ENCODE results near the gene IRF2.
"Not testable (repeated sequence)": the region's sequence is repeated elsewhere in the genome, so short reads cannot be mapped to it uniquely, and the experiment has no call there.

IRF2 gene

DNA sequence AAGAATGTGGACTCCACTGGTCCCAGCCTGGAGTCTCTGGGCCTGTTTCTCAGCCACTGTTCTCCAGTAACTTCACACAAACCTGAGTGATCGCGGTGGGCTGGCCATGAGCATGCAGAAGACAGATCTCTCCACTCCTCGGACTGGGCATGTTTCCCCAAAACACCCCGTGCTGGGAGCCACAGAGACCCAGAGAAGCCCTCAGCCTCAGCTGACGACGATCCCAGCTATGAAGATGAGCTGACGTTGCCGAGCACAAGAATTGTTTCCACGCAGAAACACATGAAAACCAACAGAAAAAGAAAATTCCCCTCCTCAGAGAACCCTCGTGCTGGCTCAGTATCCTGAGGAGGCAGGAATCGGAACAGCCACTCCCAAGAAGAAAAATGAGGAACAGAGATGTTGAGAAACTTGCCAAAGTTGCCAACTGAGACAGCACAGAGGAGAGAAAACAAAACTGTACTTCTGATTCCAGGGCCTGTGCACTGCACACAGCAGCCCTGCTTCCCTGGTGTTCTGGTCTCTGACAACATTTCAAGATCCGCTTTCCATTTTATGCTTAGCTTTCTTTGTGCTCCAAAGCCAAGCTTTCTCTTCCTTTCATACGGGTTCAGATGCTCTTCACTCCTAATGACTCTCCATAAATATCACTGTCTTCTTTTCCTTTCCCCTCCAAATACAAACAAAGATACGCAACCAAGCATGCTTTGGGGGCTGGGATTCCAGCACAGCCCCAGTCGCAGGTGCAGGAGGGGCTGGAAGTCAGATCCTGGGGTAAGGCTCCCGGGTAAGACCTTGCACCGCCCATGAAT lies 81.4 kb downstream of the IRF2 start:
- DNase-seq (ENCODE audit: low read depth, low spot score), result no peak

DNA sequence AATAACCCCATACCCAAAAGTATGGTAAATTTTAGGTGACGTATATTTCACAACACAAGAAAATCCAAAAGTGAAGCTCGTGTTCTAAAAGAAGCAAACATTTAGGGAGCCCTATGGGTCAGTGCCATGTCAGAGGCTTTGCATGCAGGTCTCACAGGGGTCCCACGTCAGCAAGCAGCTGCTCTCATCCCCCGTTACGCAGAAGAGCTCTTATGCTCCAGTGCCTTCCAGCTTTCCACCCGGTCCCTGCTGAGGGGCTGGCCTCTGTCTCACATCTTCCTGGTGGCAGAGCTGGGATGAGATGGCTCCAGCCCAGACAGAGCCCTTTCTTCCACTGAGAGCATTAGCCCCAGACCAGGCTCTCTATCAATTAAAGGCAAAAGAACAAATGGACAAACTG lies 82.0 kb downstream of the IRF2 start:
- DNase-seq (ENCODE audit: low read depth, low spot score), result no peak

DNA sequence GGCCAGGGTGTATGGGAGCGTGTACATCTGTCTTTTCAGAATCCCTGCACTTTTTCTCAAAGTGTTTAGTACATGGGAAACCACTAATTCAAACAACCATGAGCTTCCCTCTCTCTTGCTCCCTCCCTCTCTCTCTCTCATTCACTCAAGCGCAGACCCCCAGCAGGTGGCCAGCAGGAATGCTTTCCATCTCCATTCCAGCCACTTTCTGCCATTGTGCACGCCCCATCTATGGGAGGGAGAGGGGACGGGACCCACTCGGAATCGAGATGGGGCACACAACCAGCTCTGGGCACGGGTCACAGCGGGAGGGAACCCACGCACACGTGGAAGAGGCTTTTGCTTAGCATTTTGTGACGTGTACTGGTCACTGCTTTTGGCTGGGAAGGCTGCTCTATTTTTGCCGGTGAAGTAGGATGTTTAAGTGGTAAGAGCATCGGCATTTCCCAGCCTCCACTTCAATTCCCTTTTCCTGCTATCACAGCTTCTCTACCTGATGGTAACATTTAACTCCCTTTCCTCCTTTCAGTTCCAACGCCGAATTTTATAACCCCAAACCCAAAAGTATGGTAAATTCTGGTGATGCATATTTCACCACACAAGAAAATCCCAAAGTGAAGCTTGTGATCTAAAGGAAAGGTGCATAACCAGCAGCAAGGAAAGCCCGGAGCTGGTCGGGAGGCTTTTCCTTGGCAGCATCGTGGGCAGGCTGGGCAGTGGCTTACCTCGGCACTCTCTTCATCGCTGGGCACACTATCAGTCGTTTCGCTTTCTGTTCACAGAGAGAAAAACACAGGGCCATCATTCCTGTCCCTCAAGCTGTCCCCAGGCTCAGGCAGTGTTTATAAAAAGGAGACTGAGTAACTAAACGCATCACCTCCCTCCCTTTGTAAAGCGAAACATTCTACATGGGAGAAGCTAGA lies 84.1 kb downstream of the IRF2 start:
- no peak for DNase-seq (ENCODE audit: low read depth, low spot score)

DNA sequence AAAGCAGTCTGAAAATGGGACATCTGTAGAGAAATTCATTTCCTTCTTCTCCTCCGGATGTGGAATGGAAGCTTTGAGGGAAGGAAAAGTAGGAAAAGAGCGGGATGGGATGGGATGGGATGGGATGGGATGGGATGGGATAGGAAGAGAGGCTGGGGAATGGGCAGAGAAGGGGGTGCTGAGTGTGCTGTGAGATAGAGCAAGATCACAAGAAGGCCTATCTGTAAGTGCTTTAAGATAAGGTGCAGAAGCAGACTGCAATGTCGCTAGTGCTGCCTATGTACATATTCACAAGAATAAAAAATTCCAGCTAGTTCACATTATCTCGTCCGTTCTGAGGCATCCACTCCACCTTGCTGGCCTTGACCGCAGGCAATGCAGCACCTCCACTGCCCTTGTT lies 86.2 kb downstream of the IRF2 start:
- DNase-seq (ENCODE audit: low read depth, low spot score), result no peak

DNA sequence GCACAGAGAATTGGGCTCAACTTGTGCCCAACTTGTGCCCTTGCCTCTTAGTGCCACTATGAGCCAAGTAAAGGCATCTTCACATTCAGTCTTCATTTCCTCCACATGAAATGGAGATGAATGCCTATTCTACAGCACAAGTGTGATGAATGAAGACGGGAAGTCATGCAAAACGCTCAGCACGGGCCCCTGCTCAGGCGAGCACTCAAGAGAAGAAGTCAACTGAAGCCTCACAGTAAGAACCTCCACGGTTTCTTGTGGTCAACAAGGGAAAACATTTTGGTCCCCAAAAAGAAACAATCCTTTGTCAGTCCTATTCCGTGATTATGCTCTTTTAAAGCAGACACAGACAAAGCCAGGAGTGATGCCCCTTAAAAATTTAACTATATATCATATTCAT lies 87.0 kb downstream of the IRF2 start:
- no peak for DNase-seq (ENCODE audit: low read depth, low spot score)

DNA sequence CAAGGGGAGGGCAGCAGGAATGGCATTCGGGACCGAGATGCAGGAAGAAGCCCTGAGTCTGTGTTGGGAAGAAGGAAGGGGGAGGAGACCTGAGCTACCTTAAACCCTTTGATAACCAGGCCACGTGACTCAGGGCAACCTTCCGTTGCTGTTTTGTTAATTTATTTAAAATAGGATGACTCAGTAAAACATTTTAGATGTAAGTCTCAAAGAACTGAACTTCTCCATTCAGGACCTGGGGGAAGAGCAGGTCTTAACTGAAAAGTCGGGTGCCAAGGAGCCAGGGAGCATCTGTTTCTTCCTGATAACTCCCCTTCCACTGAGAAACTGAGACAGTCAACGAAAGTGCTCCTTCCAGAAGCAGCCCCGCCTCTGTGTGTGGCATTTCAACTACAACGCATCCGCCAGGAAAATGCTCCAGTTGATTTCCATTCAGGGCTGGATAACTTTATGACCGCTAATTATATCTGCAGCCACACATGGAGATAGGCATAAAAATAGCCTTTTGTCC lies 88.0 kb downstream of the IRF2 start:
- DNase-seq (ENCODE audit: low read depth, low spot score), result no peak

DNA sequence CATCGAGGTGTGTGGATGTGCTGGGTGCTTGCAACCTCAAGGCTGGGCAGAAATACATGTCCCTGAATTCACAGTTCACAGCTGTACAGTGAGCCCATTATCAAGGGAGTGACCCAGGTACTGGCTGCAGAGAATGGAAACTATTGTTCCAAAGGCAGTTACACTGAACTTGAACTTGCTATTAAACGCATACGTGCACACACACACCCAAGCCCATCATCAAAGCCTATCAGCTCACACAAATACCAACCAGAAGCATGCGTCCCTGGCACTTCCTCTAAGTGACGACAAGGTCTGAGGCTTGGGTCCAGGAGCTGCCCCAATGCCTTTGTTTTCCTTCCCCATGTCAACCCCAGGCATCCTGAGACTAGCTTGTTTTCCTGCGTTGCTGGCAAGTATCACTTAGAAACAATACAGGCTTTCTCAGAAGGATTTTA lies 88.6 kb downstream of the IRF2 start:
- DNase-seq (ENCODE audit: low read depth, low spot score), result no peak

DNA sequence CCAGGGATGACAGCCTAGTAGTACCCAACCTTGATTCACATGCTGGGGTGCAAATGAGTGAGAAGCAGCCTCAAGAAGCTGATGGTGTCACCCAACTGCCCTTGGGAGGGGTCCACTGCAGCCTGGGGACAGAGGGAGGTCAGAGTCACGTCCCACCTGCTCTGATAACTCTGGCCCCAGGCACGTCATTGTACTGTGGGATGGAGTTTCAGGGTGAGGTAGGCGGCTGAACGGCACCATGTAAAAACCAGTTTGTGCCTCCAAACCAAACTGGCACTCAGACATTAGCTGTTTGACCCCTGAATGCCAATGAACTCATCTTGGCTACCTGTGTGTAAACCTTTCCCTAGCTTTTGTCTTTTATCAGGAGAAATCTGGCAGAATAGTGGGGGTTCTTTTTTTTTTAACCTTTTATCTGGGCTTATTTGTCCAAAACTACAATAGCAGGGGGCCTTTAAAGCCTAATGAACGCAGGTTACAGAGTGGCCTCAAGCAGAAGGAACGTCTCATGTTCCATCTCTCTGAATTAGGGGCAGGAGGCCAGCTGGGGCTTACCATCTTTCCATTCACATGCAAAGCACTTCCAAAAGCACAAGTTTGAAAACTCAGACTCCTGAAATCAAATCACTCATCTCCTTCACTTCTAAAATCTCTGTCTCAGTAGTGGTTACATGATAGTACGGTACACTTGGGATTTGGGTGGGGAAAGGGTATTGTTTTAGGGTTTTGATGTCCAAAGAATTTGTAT lies 89.4 kb downstream of the IRF2 start:
- DNase-seq (ENCODE audit: low read depth, low spot score), result no peak

DNA sequence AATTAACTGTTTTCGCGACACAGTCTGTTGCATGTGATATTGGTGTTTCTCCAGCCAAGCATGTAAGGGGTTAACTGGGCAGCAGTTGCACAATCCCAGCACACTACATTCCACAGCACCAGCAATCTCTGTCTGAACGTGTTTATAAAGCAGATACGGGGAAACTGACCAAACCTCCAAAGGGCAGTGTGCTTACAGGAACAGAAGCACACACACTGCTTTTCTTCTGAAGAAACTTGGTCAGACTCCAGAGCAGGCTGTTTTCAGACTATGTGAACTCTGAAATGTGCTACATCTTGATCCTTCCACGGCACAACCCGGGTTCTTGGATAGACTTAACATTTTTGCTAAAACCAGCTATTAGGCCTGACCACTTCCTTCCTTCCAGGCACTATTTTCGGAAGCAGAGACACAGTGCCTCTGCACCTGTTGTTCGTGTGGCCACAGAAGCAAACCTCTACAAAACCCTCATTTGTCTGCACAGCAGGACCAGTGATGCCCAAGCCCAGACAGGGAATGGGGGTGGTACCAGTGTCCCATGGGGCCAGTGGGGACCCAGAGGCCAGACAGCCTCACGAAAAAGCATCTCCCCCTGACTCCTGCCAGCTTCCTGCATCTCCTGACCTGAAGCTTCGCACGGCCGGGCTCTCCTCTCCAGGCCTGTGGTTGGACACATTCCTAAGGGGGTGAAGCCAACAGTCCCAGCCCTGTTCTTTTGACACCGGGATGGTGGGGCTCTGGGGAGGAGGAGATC lies 90.1 kb downstream of the IRF2 start:
- no peak for DNase-seq (ENCODE audit: low read depth, low spot score)

DNA sequence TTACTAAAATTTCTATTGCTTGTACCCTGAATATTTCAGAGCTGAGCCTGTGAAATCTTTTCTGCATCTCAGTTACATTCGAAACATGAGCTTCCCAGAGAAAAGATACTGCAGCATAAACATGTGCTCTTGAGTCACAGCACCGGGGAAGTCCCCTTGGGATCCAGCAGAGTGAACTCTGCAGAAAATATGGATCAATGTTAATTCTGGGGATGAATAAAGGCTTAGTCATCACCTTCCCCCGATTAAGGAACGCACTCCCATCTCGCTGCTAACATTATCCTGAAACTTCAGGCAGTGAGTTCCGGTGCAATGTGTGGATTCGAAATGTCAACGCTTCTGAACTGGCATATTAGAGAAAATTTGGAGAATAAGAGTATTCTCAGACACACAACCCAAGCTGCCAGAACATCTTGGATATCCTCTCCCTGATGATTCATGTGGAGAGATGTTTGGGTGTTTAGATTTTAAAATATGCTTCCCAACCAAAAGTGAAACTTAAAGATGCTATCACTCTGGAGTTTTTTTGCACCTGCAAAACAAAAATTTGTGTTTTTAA lies 90.8 kb downstream of the IRF2 start:
- DNase-seq (ENCODE audit: low read depth, low spot score), result no peak

DNA sequence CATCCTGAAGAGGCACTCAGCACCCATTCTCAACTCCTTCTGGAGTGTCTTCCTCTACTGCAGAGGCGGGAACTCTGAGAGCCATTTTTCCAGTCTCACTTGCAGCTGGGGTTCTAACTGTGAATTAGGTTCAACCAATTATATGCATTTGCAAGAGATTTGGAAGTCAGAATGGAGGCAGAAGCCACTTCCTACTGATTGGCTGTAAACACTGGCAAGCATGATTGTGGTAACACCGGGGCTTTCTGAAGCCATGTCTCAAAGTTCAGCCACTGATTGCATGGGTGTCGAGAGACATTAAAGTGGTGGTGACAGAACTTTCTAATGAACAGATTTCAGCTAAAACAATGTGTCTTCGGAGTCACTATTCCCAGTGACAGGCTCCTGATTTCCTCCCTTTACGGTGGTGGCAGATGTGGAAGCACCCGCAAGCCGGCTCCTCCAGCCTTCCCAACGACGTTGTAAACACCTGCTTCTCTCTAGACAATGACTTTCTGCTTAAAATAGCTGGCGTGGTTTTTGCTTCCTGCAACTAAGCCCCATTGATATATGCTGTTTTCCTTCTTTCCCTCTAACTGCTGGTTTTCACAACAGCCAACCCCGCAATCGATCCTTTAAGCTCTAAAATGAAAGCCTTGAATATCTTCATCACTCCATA lies 92.0 kb downstream of the IRF2 start:
- no peak for DNase-seq (ENCODE audit: low read depth, low spot score)

DNA sequence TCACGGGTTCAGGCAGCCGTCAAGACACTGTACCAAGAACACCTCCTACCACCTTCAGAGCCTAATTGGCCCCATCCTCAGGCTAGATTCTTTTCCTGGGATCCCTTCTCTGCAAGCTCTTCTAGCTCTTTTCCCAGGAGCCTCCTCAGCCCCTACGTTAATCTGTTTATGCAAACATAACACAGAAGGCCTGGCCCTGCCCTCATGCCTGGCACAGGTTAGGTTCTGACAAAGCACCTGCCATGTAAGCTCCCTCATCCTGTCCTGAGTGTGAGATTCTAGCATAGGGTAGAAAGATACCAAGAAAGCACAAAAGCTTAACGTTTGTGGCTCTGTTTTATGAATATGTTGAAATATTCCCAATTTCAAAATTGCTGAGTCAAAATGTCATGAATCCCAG lies 93.6 kb downstream of the IRF2 start:
- no peak for DNase-seq (ENCODE audit: low read depth, low spot score)

DNA sequence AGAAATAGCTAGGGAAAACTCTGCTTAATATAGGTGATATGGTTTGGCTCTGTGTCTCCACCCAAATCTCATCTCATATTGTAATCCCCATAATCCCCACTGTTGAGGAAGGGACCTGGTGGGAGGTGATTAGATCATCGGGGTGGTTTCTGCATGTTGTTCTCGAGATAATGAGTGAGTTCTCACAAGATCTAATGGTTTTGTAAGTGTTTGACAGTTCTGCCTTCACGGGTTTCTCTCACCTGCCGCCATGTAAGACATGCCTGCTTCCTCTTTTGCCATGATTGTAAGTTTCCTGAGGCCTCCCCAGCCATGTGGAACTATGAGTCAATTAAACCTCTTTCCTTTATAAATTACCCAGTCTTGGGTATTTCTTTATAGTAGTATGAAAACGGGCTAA lies 94.1 kb downstream of the IRF2 start:
- DNase-seq (ENCODE audit: low read depth, low spot score), result not testable (repeated sequence)

DNA sequence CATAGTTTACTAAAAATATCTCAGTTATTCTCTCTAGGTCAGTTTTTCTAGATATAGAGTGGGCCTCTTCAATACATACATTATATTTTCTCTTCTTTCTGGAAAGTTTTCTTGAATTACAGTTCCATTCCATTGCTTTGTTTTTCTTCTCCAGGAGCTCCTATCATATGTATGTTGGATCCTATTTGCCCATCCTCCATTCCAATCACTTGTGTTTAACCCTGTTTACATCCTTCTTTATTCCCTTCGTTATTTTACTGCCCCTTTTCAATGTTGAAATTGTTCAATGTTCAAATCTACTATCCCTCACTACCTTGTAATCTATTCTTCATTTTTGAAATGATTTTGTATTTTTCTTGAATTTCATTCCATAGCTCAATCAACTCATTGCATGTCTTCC lies 97.4 kb downstream of the IRF2 start:
- no peak for DNase-seq (ENCODE audit: low read depth, low spot score)

DNA sequence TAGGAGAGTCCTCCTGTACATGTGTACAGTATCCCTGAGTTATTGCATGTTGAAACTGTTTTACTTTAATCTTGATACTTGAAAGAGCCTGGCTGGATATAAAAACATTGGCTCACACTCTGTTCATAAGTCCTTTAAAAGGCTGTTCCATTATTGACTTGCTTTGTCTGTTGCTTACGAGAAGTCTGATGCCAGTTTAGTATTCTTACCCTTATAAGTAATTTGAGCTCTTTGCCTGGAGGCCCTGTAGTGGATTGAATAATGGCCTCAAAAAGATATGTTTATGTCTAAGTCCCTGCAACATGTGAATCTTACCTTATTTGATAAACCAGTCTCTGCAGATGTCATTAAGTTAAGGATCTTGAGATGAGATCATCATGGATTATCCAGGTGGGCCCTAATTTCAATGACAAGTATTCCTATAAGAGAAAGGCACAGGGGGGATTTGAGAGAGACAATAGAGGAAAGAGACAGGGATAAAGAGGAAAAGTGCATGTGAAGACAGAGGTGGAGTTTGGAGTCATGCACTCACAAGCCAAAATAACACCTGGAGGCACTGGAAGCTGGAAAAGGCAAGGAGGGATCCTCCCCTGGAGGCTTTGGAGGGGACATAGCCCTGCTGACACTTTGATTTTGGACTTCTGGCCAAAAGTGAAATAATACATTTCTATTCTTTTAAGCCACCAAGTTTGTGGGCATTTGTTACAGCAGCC lies 98.1 kb downstream of the IRF2 start:
- DNase-seq (ENCODE audit: low read depth, low spot score), result no peak

DNA sequence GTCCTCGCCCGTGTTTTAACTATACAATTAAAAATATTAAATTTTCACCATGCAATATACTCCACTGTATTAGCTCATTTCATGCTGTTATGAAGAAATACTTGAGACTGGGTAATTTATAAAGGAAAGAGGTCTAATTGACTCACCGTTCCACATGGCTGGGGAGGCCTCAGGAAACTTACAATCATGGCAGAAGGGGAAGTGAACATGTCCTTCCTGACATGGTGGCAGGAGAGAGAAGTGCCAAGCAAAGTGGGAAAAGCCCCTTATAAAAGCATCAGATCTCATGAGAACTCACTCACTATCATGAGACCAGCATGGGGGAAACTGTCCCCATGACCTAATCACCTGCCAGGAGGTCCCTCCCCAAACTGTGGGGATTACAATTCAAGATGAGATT lies 98.7 kb downstream of the IRF2 start:
- not testable (repeated sequence) for DNase-seq (ENCODE audit: low read depth, low spot score)

DNA sequence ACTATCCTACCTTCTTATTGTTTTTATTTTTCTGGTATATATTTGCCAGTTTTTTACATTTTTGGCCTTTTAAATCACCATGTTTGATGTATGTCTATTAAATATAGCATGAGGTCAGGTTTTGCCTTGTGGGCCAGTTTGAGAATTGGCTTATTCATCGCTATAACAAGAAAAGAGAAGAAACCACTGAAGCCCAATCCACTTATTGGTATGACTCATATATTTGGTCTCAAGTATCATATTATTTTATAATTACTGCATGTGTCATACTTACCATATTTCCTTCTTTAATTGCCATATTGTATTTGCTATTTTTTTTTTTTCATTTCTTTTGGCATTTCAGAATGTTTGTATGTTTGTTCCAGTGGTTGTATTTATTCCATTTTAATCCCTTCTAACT lies 99.3 kb downstream of the IRF2 start:
- DNase-seq (ENCODE audit: low read depth, low spot score), result no peak

DNA sequence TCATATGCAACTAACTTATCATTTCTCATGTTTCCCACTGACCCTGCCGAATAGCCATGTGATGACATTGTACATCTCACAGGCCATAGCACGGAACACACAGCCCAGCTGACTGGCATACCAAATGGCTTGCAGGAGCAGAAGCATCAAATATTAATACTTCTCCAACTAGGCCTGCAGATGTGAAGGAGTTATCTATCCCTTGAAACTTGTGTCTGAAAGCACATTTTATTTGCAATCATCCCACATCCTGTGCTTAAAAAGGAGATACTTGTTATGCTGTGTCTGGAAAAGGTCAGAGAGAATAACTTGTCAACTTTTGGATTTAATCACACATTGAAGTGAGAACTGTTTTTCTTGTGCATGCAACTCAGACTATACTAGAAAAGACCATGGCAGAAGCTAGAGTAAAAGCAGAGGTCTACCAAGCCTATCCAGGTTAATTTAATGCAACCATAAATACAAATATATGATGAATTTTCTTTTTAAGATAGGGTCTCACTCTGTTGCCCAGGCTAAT lies 100.4 kb downstream of the IRF2 start:
- no peak for DNase-seq (ENCODE audit: low read depth, low spot score)

DNA sequence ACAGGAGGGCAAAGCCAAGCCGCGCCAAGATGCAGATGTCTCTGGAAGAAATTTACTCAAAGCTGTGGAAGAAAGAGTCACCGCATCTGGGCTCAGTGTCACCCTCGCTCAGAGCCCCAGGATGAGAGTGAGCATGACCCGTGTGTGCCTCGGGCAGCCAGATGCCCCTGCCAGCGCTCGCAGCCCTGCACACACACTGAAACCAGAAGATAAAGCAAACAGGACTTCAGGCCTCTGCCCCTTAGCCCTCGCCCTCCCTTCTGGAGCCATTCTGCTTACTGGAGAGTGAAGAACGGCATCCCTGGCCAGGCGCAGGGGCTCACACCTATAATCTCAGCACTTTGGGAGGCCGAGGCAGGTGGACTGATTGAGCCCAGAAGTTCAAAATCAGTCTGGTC lies 103.0 kb downstream of the IRF2 start:
- DNase-seq (ENCODE audit: low read depth, low spot score), result no peak

Measured in activated naive CD8-positive, alpha-beta T cell treated with anti-CD3 and anti-CD28 coated beads, Interleukin-2, amount 50 U/mL, for 16 hours (primary cell).